Endothelial cell of umbilical vein (primary cell): ENCODE results near the gene SLC17A9. TPM values are rescaled to one million over a fixed set of nuclear protein-coding genes. Genes with fewer than 3 reads are reported as not detected.

ENCODE experiments used
- BruUV-seq: library from RNA; stranded (reverse); fragments of 400-500 nt; replicated peaks from 2 replicates; lab custom pipeline; 2021; lab: Mats Ljungman, UMichigan
- CTCF ChIA-PET: fragments of 300-600, 350-600 bp; sonication (Branson Sonifier 250); formaldehyde crosslinking; loops from one replicate; lab custom pipeline; 2021; ENCODE audit warnings: antibody characterized with exemption, inconsistent platforms; lab: Charles Lee
- POLR2A ChIA-PET: fragments of 300-600, 350-600 bp; sonication (Branson Sonifier 250); formaldehyde crosslinking; loops from one replicate; lab custom pipeline; 2021; ENCODE audit warnings: antibody characterized with exemption, inconsistent platforms; lab: Charles Lee
- DNase-seq: peaks from one replicate; pipeline ENCODE4 v3.0.0-alpha.2; 2011; ENCODE audit warnings: low read depth, low spot score
- FAIRE-seq: peaks from 2 replicates; lab custom pipeline; 2011; peaks lifted over from hg19 to GRCh38; lab: Jason Lieb, UNC
- H2AFZ ChIP-seq: 2 replicates; pipeline ENCODE4 v1.6.0; 2012; ENCODE audit warnings: low read depth, low read length, control low read depth, inconsistent platforms
- H3K27ac ChIP-seq: 2 replicates; pipeline ENCODE4 v1.5.1; 2011; ENCODE audit warnings: low read depth, mild to moderate bottlenecking, control low read depth, low read length, moderate library complexity; ENCODE audit not compliant: insufficient read depth
- H3K27me3 ChIP-seq, 2 experiments: 2 replicates each; pipeline versions ENCODE4 v1.6.0 to v1.6.1; 2011; ENCODE audit warnings: low read length in 2 of 2, mixed read lengths in 1 of 2; ENCODE audit not compliant: control insufficient read depth in 2 of 2, insufficient read depth in 2 of 2
- H3K36me3 ChIP-seq, 2 experiments: 2 replicates in 1 of 2; 3 replicates in 1 of 2; pipeline ENCODE4 v1.5.1; 2011; ENCODE audit warnings: low read length in 2 of 2, mild to moderate bottlenecking in 1 of 2, moderate library complexity in 1 of 2; ENCODE audit not compliant: control insufficient read depth in 2 of 2, insufficient read depth in 2 of 2; ENCODE audit errors: extremely low read depth in 1 of 2
- H3K4me1 ChIP-seq: 3 replicates; pipeline ENCODE4 v1.5.1; 2011; ENCODE audit warnings: mild to moderate bottlenecking, low read length; ENCODE audit not compliant: control insufficient read depth, insufficient read depth; ENCODE audit errors: extremely low read depth
- H3K4me2 ChIP-seq: 2 replicates; pipeline ENCODE4 v1.6.1; 2011; ENCODE audit warnings: low read length, control low read depth, mixed read lengths; ENCODE audit not compliant: insufficient read depth
- H3K4me3 ChIP-seq, 3 experiments: fragments of 200-600 bp in 1 of 3; sonication (generic), shearing (Covaris generic) in 1 of 3; replicated peaks in 1 of 3; 2 replicates each; pipeline ENCODE4 v1.5.1; 2011 to 2016; ENCODE audit warnings: control low read depth in 3 of 3, low read length in 3 of 3, mild to moderate bottlenecking in 2 of 3, inconsistent platforms in 1 of 3, low read depth in 1 of 3, moderate library complexity in 1 of 3; ENCODE audit not compliant: insufficient read depth in 1 of 3
- H3K79me2 ChIP-seq: 2 replicates; pipeline ENCODE4 v1.6.0; 2012; ENCODE audit warnings: low read length, inconsistent platforms; ENCODE audit not compliant: control insufficient read depth, insufficient read depth
- H3K9ac ChIP-seq: replicated peaks from 2 replicates; pipeline ENCODE3; 2011; ENCODE audit warnings: low read length, control low read depth; ENCODE audit not compliant: insufficient read depth; ENCODE audit errors: extremely low read depth
- H3K9me1 ChIP-seq: replicated peaks from 3 replicates; pipeline ENCODE4 v1.6.0; 2011; ENCODE audit warnings: mild to moderate bottlenecking, low read length; ENCODE audit not compliant: control insufficient read depth, insufficient read depth; ENCODE audit errors: extremely low read depth
- H3K9me3 ChIP-seq: replicated peaks from 2 replicates; pipeline ENCODE4 v1.5.1; 2012; ENCODE audit warnings: low read length, inconsistent platforms; ENCODE audit not compliant: control insufficient read depth, insufficient read depth
- H4K20me1 ChIP-seq: replicated peaks from 2 replicates; pipeline ENCODE3; 2011; ENCODE audit warnings: mild to moderate bottlenecking, low read length; ENCODE audit not compliant: control insufficient read depth, insufficient read depth; ENCODE audit errors: extremely low read depth
- CTCF ChIP-seq, 2 donors: IDR thresholded peaks; 1 replicate in 1 of 2; 2 replicates in 1 of 2; pipeline ENCODE4 v1.5.1; 2011; ENCODE audit warnings: low read length in 2 of 2, mild to moderate bottlenecking in 2 of 2, moderate library complexity in 2 of 2, control low read depth in 1 of 2, inconsistent platforms in 1 of 2, low read depth in 1 of 2; ENCODE audit not compliant: insufficient read depth in 1 of 2; ENCODE audit errors: extremely low read depth in 1 of 2
- EZH2 ChIP-seq: IDR thresholded peaks from 2 replicates; pipeline ENCODE4 v1.6.1; 2012; ENCODE audit warnings: borderline replicate concordance, low read depth, mild to moderate bottlenecking, moderate library complexity, low read length, inconsistent platforms; ENCODE audit not compliant: severe bottlenecking
- FOS ChIP-seq: IDR thresholded peaks from 2 replicates; pipeline ENCODE4 v1.6.1; 2011; ENCODE audit warnings: mild to moderate bottlenecking, low read length, moderate library complexity, borderline replicate concordance; ENCODE audit not compliant: insufficient read depth
- GATA2 ChIP-seq: IDR thresholded peaks from 2 replicates; pipeline ENCODE4 v1.7.0; 2011; ENCODE audit warnings: low read depth, mild to moderate bottlenecking, moderate library complexity, mixed read lengths, low read length; ENCODE audit not compliant: insufficient read length, insufficient read depth
- JUN ChIP-seq: IDR thresholded peaks from 2 replicates; pipeline ENCODE4 v1.6.1; 2011; ENCODE audit warnings: borderline replicate concordance, low read depth; ENCODE audit not compliant: insufficient read length, insufficient read depth
- MAX ChIP-seq: IDR thresholded peaks from 2 replicates; pipeline ENCODE4 v1.6.1; 2011; ENCODE audit not compliant: insufficient read depth, insufficient read length
- MYC ChIP-seq: IDR thresholded peaks from one replicate; pipeline ENCODE4 v1.6.1; 2011; ENCODE audit warnings: mild to moderate bottlenecking, low read depth, low read length
- POLR2A ChIP-seq: IDR thresholded peaks from 2 replicates; pipeline ENCODE4 v1.6.1; 2012; ENCODE audit warnings: low read depth, mild to moderate bottlenecking, control low read depth, low read length
- POLR2AphosphoS5 ChIP-seq: IDR thresholded peaks from 2 replicates; pipeline ENCODE4 v1.6.1; 2012; ENCODE audit warnings: low read depth, mild to moderate bottlenecking, control low read depth, low read length, moderate library complexity; ENCODE audit not compliant: insufficient read depth
- dilution Hi-C: fragments of 300-500 bp; cut with MboI; formaldehyde crosslinking; loops from one replicate; pipeline ENCODE4 v1.15.0; 2019; ENCODE audit warnings: low sequenced_read_pairs; ENCODE audit not compliant: extremely low pct_ligation_motif_present
- intact Hi-C: fragments of 100-400 bp; cut with micrococcal nuclease; formaldehyde crosslinking; loops from one replicate; pipeline ENCODE4 v1.10.0; 2022
- polyA plus RNA-seq, 4 experiments: library from polyadenylated mRNA; depleted of rRNA in 3 of 4; stranded (reverse) in 3 of 4; unstranded in 1 of 4; fragments of >200 nt; gene quantifications; 2 replicates each; pipeline versions ENCODE4 v1.2.1 to v1.2.3, GENCODE V29; 2011 to 2012; ENCODE audit warnings: missing spikeins in 1 of 4
- total RNA-seq: library from RNA; stranded (reverse); gene quantifications from 2 replicates; pipeline ENCODE4 v1.2.3, GENCODE V29; 2021

The SLC17A9 gene
- total and polyA plus RNA-seq, 2 donors (not counting 3 experiments of a cell fraction or from before 2014, with no cell fraction given), result 38.2 to 44.5 TPM

DNA sequence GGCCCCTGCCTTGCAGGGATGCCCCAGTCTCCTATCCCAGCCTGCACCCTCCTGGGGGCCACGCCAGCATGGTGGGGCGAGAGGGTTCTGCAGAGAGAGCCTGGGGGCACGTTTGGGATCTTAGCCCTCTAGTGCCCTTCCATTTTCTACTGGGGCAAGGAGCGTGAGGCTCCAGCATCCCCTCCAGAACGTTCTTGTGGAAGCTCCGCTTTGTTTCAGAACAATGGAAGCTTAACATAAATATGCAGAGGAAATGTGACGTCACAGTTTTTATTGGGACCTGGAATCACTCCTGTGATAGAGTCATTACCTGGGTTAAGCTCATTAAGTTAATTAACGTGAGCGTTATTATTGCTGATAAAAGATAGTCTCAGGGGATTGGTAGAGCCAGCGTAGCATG, 34.6 kb downstream of the SLC17A9 start:
- dilution Hi-C loops, result no loop called here
- no TSS peak for BruUV-seq
- Histone ChIP-seq H3K9me3 (no peaks in the 10 kb centered on the region), H3K4me1 (no peaks in the 10 kb centered on the region), H3K9me1 (no peaks in the 10 kb centered on the region), H3K4me2 (no peak overlapping the region), H3K9ac (no peak overlapping the region), H3K4me3 (no peak overlapping the region), H2AFZ (no peak overlapping the region), H3K79me2 (no peaks in the 10 kb centered on the region), H3K27me3 (peaks cover 0 to under 1% of the 10 kb centered on the region in 2 experiments), H3K27ac (no peak overlapping the region), H3K36me3 (no peaks in the 10 kb centered on the region), H4K20me1 (no peaks in the 10 kb centered on the region)
- no peak for TF ChIP-seq FOS
- TF ChIP-seq MYC, result no peak
- TF ChIP-seq MAX, result no peak
- no peak for TF ChIP-seq GATA2
- TF ChIP-seq POLR2A, result no peak
- TF ChIP-seq JUN, result no peak
- no peak for TF ChIP-seq EZH2
- TF ChIP-seq CTCF (IDR thresholded peaks at IDR 0.05; ENCODE audit: extremely low read depth in 1 of 2, insufficient read depth in 1 of 2, low read depth in 1 of 2, low read length in 2 of 2), result no peak
- no peak for TF ChIP-seq POLR2AphosphoS5
- no peak for DNase-seq
- ChIA-PET POLR2A (no interaction called here), CTCF (interaction anchor here (1.2 kb wide), 2 partner anchors 15 to 22 kb away, joined by 3 to 5 read pairs; no protein-coding TSS in a partner anchor)
- intact Hi-C loops, result no loop called here
- FAIRE-seq, result no peak
